B cell (primary cell): ENCODE measurements around the gene HHIPL1. TPM values are rescaled to one million over a fixed set of nuclear protein-coding genes. Genes with fewer than 3 reads are reported as not detected.

Experiments
- ATAC-seq: fragments of 200-7000 bp; cut with Tn5 transposase; one replicate; pipeline ENCODE4 v1.10.0; 2021; ENCODE audit warnings: low read depth, mild to moderate bottlenecking, moderate number of reproducible peaks, moderate library complexity
- CTCF ChIA-PET: fragments of 350-600 bp; sonication (Branson Sonifier 250); formaldehyde crosslinking; loops from one replicate; lab custom pipeline; 2021; ENCODE audit warnings: antibody characterized with exemption, inconsistent platforms; lab: Charles Lee
- POLR2A ChIA-PET: fragments of 350-600 bp; sonication (Branson Sonifier 250); formaldehyde crosslinking; loops from one replicate; lab custom pipeline; 2021; ENCODE audit warnings: antibody characterized with exemption; lab: Charles Lee
- DNase-seq: peaks from one replicate; pipeline ENCODE4 v3.0.0; 2013
- H2AFZ ChIP-seq: 2 replicates; pipeline ENCODE4 v1.6.1; 2012; ENCODE audit warnings: mild to moderate bottlenecking, low read depth, low read length; ENCODE audit not compliant: insufficient read depth, poor library complexity, severe bottlenecking
- H3K27ac ChIP-seq, 2 donors: 1 replicate in 1 of 2; 2 replicates in 1 of 2; pipeline ENCODE4 v1.5.1; 2012 to 2013; ENCODE audit warnings: low read length in 2 of 2, mild to moderate bottlenecking in 2 of 2, moderate library complexity in 1 of 2
- H3K27me3 ChIP-seq, 4 experiments: fragments of 200-600 bp in 1 of 4; sonication (generic) in 1 of 4; replicated peaks in 1 of 4; 1 replicate in 2 of 4; 2 replicates in 2 of 4; pipeline versions ENCODE4 v1.6.1 to v1.7.0; 2013 to 2016; ENCODE audit warnings: low read length in 3 of 4, mild to moderate bottlenecking in 2 of 4, mixed read lengths in 1 of 4, moderate library complexity in 1 of 4; ENCODE audit not compliant: insufficient read depth in 4 of 4, control insufficient read depth in 3 of 4; ENCODE audit errors: control extremely low read depth in 1 of 4
- H3K36me3 ChIP-seq, 2 experiments: replicated peaks in 1 of 2; 1 replicate in 1 of 2; 2 replicates in 1 of 2; pipeline versions ENCODE4 v1.6.1 to v1.7.1; 2013; ENCODE audit warnings: low read length in 1 of 2; ENCODE audit not compliant: insufficient read depth in 2 of 2, control insufficient read depth in 1 of 2; ENCODE audit errors: control extremely low read depth in 1 of 2, extremely low read depth in 1 of 2
- H3K4me1 ChIP-seq, 2 donors: fragments of 200-600 bp in 1 of 2; sonication (generic) in 1 of 2; 1 replicate in 1 of 2; 2 replicates in 1 of 2; pipeline versions ENCODE4 v1.5.1 to v1.6.1; 2013 to 2017; ENCODE audit warnings: low read length in 2 of 2; ENCODE audit not compliant: control insufficient read depth in 2 of 2, insufficient read depth in 2 of 2
- H3K4me2 ChIP-seq: replicated peaks from 2 replicates; pipeline ENCODE3; 2012; ENCODE audit warnings: mild to moderate bottlenecking, low read depth, low read length; ENCODE audit not compliant: poor library complexity, severe bottlenecking
- H3K4me3 ChIP-seq, 5 experiments: fragments of 200-600 bp in 1 of 5; sonication (generic) in 1 of 5; 1 replicate in 3 of 5; 2 replicates in 2 of 5; pipeline versions ENCODE4 v1.5.1 to v1.7.0; 2011 to 2016; ENCODE audit warnings: low read length in 4 of 5, mild to moderate bottlenecking in 4 of 5, low read depth in 2 of 5, control low read depth in 1 of 5, moderate library complexity in 1 of 5; ENCODE audit not compliant: insufficient read depth in 1 of 5; ENCODE audit errors: control extremely low read depth in 1 of 5, extremely low read depth in 1 of 5
- H3K79me2 ChIP-seq: fragments of 200-600 bp; sonication (generic); one replicate; pipeline ENCODE4 v1.6.0; 2016; ENCODE audit warnings: low read length; ENCODE audit not compliant: control insufficient read depth, insufficient read depth
- H3K9ac ChIP-seq: fragments of 200-600 bp; sonication (generic); 2 replicates; pipeline ENCODE4 v1.6.1; 2017; ENCODE audit warnings: mild to moderate bottlenecking, low read length, moderate library complexity
- H3K9me3 ChIP-seq, 3 donors: one replicate each; pipeline versions ENCODE4 v1.6.1 to v1.7.1; 2013; ENCODE audit warnings: low read length in 2 of 3; ENCODE audit not compliant: control insufficient read depth in 2 of 3, insufficient read depth in 1 of 3; ENCODE audit errors: control extremely low read depth in 1 of 3
- H4K20me1 ChIP-seq: 2 replicates; pipeline ENCODE4 v1.6.0; 2012; ENCODE audit warnings: mild to moderate bottlenecking, low read length; ENCODE audit not compliant: insufficient read depth, control insufficient read depth, poor library complexity, severe bottlenecking
- H3K27ac Mint-ChIP-seq: one replicate; pipeline ENCODE4 v1.8.0; 2021; ENCODE audit warnings: mixed read lengths
- H3K27me3 Mint-ChIP-seq: one replicate; pipeline ENCODE4 v1.8.0; 2021; ENCODE audit warnings: mixed read lengths
- H3K4me1 Mint-ChIP-seq: one replicate; pipeline ENCODE4 v1.8.0; 2021; ENCODE audit warnings: mixed read lengths
- H3K4me3 Mint-ChIP-seq: one replicate; pipeline ENCODE4 v1.8.0; 2021; ENCODE audit warnings: mixed read lengths
- H3K9me3 Mint-ChIP-seq: one replicate; pipeline ENCODE4 v1.8.0; 2022; ENCODE audit warnings: mixed read lengths; ENCODE audit not compliant: insufficient read depth
- EZH2 ChIP-seq: IDR thresholded peaks from 2 replicates; pipeline ENCODE4 v1.6.1; 2012; ENCODE audit warnings: borderline replicate concordance, low read depth, mild to moderate bottlenecking, moderate library complexity, low read length; ENCODE audit not compliant: insufficient read depth, poor library complexity, severe bottlenecking
- WGBS: methylation state at CpG from one replicate; pipeline ENCODE4 v1.1.5; 2013; ENCODE audit warnings: missing lambda C conversion rate; ENCODE audit not compliant: insufficient coverage; 5-methylcytosine and 5-hydroxymethylcytosine counted together
- intact Hi-C: fragments of 100-400 bp; cut with micrococcal nuclease; formaldehyde crosslinking; loops from one replicate; pipeline ENCODE4 v1.10.0; 2022
- polyA plus RNA-seq: library from polyadenylated mRNA; depleted of rRNA; stranded (reverse); fragments of >200 nt; gene quantifications from 2 replicates; pipeline ENCODE4 v1.2.3, GENCODE V29; 2012
- total RNA-seq, 2 donors: library from RNA; stranded (reverse); fragments of 120-200 nt in 1 of 2; gene quantifications; 1 replicate in 1 of 2; 2 replicates in 1 of 2; pipeline versions ENCODE4 v1.2.3 to v1.2.4, GENCODE V29; 2013 to 2022
- TF ChIP-seq, protein P1 (sequence below): fragments of 200-600 bp; IDR thresholded peaks from one replicate; pipeline ENCODE4 v1.8.0; 2022; ENCODE audit warnings: antibody characterized with exemption, mild to moderate bottlenecking

The HHIPL1 gene
- total and polyA plus RNA-seq, 2 donors (not counting 1 experiment from before 2014, with no cell fraction given) = not detected

GRCh38 chr14:99683619-99684409 is 38.9 kb downstream of the HHIPL1 start, which contains the start of gene CYP46A1:
Gene CYP46A1, plus strand, starts transcription at chr14:99684298. Its CDS starts 120 bp downstream, at chr14:99684418.
- H4K20me1 ChIP-seq = no peaks in the 10 kb centered on the region
- POLR2A ChIA-PET = interaction anchor here (0.7 to 1.6 kb wide), 3 partner anchors 78 to 203 kb away, joined by 3 to 7 read pairs (median 3); partner anchors contain the start of genes CCDC85C, CCNK and SETD3
- H3K27ac ChIP-seq = peak within 1 kb of the TSS; percentile 41 to 87
- WGBS = under 1% methylated on average over 81 of the region's 83 CpGs
- intact Hi-C loops = loop anchor here (1.0 to 5.0 kb wide), 2 partner anchors 79 to 693 kb away; partner anchors contain the start of gene WDR25
- H3K9me3 ChIP-seq = peaks cover 0 to 28% (median 0%) of the 10 kb centered on the region in 3 donors
- peak within 1 kb of the TSS; percentile 41 to 99 (median 84) for H3K4me3 ChIP-seq
- TF ChIP-seq EZH2 = no peak
- TF ChIP-seq, protein P1, sequence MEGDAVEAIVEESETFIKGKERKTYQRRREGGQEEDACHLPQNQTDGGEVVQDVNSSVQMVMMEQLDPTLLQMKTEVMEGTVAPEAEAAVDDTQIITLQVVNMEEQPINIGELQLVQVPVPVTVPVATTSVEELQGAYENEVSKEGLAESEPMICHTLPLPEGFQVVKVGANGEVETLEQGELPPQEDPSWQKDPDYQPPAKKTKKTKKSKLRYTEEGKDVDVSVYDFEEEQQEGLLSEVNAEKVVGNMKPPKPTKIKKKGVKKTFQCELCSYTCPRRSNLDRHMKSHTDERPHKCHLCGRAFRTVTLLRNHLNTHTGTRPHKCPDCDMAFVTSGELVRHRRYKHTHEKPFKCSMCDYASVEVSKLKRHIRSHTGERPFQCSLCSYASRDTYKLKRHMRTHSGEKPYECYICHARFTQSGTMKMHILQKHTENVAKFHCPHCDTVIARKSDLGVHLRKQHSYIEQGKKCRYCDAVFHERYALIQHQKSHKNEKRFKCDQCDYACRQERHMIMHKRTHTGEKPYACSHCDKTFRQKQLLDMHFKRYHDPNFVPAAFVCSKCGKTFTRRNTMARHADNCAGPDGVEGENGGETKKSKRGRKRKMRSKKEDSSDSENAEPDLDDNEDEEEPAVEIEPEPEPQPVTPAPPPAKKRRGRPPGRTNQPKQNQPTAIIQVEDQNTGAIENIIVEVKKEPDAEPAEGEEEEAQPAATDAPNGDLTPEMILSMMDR = no peak
- CTCF ChIA-PET = interaction anchor here (0.7 to 1.4 kb wide), 3 partner anchors 12 to 203 kb away, joined by 3 to 4 read pairs (median 3); partner anchors contain the start of genes CCNK and SETD3
- ATAC-seq = peak; percentile 95
- peak within 1 kb of the TSS; percentile 98 for H3K9ac ChIP-seq
- no peaks in the 10 kb centered on the region for H3K36me3 ChIP-seq
- peak; percentile 99 for DNase-seq
- H3K27me3 ChIP-seq = peaks cover 0 to 39% (median 8%) of the 10 kb centered on the region in 4 experiments
- H3K4me1 Mint-ChIP-seq = peaks cover 13% of the 10 kb centered on the region
- peaks cover 17 to 24% of the 10 kb centered on the region in 2 donors for H3K4me1 ChIP-seq
- peaks cover 34% of the 10 kb centered on the region for H3K27me3 Mint-ChIP-seq
- no peaks in the 10 kb centered on the region for H3K9me3 Mint-ChIP-seq
- peak within 1 kb of the TSS; percentile 95 for H2AFZ ChIP-seq
- peak within 1 kb of the TSS; percentile 100 for H3K4me2 ChIP-seq
- peak within 1 kb of the TSS; percentile 95 for H3K4me3 Mint-ChIP-seq
- H3K79me2 ChIP-seq = no peaks in the 10 kb centered on the region
- peak within 1 kb of the TSS; percentile 93 for H3K27ac Mint-ChIP-seq
